Suprapubic skin (tissue), 4 donors: Measurements from ENCODE around the gene MYH15. TPM values are rescaled to one million over a fixed set of nuclear protein-coding genes. Genes with fewer than 3 reads are reported as not detected.

ENCODE experiments used
- DNase-seq, 2 donors: peaks; one replicate each; pipeline ENCODE4 v3.0.0-alpha.2; 2019; ENCODE audit warnings: low spot score in 2 of 2
- H3K27ac ChIP-seq: fragments of 200-600 bp; sonication (generic); one replicate; pipeline ENCODE4 v1.5.1; 2019
- H3K27me3 ChIP-seq: fragments of 200-600 bp; sonication (generic); one replicate; pipeline ENCODE4 v1.5.1; 2019
- H3K36me3 ChIP-seq: fragments of 200-600 bp; sonication (generic); one replicate; pipeline ENCODE4 v1.5.1; 2019
- H3K4me1 ChIP-seq: fragments of 200-600 bp; sonication (generic); one replicate; pipeline ENCODE4 v1.5.1; 2019
- H3K4me3 ChIP-seq: fragments of 200-600 bp; sonication (generic); one replicate; pipeline ENCODE4 v1.5.1; 2019; ENCODE audit warnings: mild to moderate bottlenecking
- H3K9me3 ChIP-seq: fragments of 200-600 bp; sonication (generic); one replicate; pipeline ENCODE4 v1.5.1; 2019
- CTCF ChIP-seq, 2 donors: fragments of 200-600 bp in 1 of 2; fragments of 450-650 bp in 1 of 2; sonication (generic) in 1 of 2; IDR thresholded peaks; one replicate each; pipeline ENCODE4 v1.5.1; 2016 to 2019; ENCODE audit warnings: antibody characterized with exemption in 2 of 2, mild to moderate bottlenecking in 1 of 2, moderate library complexity in 1 of 2
- EP300 ChIP-seq: sonication (generic); formaldehyde crosslinking; IDR thresholded peaks from one replicate; pipeline ENCODE4 v1.6.1; 2017; ENCODE audit warnings: antibody characterized with exemption
- POLR2A ChIP-seq, 2 donors: fragments of 450-650 bp; IDR thresholded peaks; one replicate each; pipeline ENCODE4 v1.6.1; 2017; ENCODE audit warnings: antibody characterized with exemption in 2 of 2, mild to moderate bottlenecking in 2 of 2, moderate library complexity in 2 of 2
- POLR2AphosphoS5 ChIP-seq, 3 donors: sonication (generic); formaldehyde crosslinking; IDR thresholded peaks; one replicate each; pipeline ENCODE4 v1.6.1; 2017; ENCODE audit warnings: antibody characterized with exemption in 3 of 3
- WGBS: methylation state at CpG from one replicate; pipeline ENCODE4 v1.1.5; 2018; 5-methylcytosine and 5-hydroxymethylcytosine counted together
- total RNA-seq, 4 donors: library from RNA; depleted of rRNA; stranded (reverse); fragments of >200 nt; gene quantifications; one replicate each; pipeline ENCODE4 v1.1.0, GENCODE V29; 2016

MYH15 gene
- total RNA-seq, 4 donors from 2014 or later = 0.17 to 0.31 (median 0.30) TPM; not detected in 1

- Histone ChIP-seq H3K27ac (no peak overlapping the region), H3K36me3 (no peaks in the 10 kb centered on the region), H3K4me3 (no peak overlapping the region), H3K27me3 (no peaks in the 10 kb centered on the region), H3K9me3 (no peaks in the 10 kb centered on the region), H3K4me1 (no peaks in the 10 kb centered on the region)
- 90% methylated on average over 4 of the region's 4 CpGs for WGBS
- DNase-seq = no peak
- no peak for TF ChIP-seq POLR2A (IDR thresholded peaks at IDR 0.05)
- TF ChIP-seq POLR2AphosphoS5 (IDR thresholded peaks at IDR 0.05) = no peak
- TF ChIP-seq CTCF (IDR thresholded peaks at IDR 0.05) = no peak
- no peak for TF ChIP-seq EP300
Observed at GRCh38 chr3:108342837-108343486, 167.4 kb downstream of the MYH15 start.

GRCh38 chr3:108341911-108342310 lies 168.5 kb downstream of the MYH15 start:
- WGBS = 90% methylated on average over 6 of the region's 6 CpGs
- Histone ChIP-seq H3K9me3 (no peaks in the 10 kb centered on the region), H3K27me3 (no peaks in the 10 kb centered on the region), H3K4me3 (no peak overlapping the region), H3K36me3 (no peaks in the 10 kb centered on the region), H3K4me1 (no peaks in the 10 kb centered on the region), H3K27ac (no peak overlapping the region)
- DNase-seq = no peak
- no peak for TF ChIP-seq POLR2AphosphoS5 (IDR thresholded peaks at IDR 0.05)
- no peak for TF ChIP-seq POLR2A (IDR thresholded peaks at IDR 0.05)
- TF ChIP-seq CTCF (IDR thresholded peaks at IDR 0.05) = no peak
- no peak for TF ChIP-seq EP300

DNA sequence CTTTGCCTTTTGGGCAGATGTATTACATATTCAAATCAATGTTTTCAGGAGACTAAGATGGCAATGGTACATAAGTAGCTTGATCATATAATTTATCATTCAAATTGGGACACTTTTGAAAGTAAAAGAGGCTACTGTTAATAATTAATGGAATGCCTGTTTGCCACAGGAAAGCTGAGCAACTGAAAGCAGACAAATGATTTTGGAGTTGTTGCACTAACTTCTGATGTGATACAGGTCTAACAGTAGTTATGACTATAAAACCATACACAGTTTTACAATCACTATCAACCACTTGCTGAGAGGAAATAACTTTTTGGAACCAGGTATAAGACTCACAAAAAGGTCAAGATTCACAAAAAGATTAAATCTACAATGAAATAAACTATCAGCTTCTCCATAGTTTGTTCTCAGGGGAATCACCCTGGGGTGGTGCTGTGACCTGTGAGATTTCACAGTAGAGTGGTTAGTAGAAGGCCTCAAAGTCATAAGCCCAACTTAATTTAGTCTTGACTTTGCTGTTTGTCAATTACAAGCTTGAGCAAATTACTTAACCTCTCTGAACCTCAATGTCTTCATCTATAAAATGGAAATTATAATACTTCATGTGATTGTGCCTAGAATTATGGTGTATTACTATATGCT lies 171.4 kb downstream of the MYH15 start:
- no peaks in the 10 kb centered on the region for H3K9me3 ChIP-seq
- TF ChIP-seq EP300 = no peak
- H3K36me3 ChIP-seq = no peaks in the 10 kb centered on the region
- no peaks in the 10 kb centered on the region for H3K4me1 ChIP-seq
- H3K27me3 ChIP-seq = no peaks in the 10 kb centered on the region
- H3K27ac ChIP-seq = no peak overlapping the region
- no peak overlapping the region for H3K4me3 ChIP-seq
- no peak for DNase-seq

- H3K4me3 ChIP-seq = no peak overlapping the region
- no peak for DNase-seq
- no peaks in the 10 kb centered on the region for H3K4me1 ChIP-seq
- H3K36me3 ChIP-seq = no peaks in the 10 kb centered on the region
- no peaks in the 10 kb centered on the region for H3K9me3 ChIP-seq
- no peaks in the 10 kb centered on the region for H3K27me3 ChIP-seq
- TF ChIP-seq CTCF (IDR thresholded peaks at IDR 0.05) (no peak), POLR2AphosphoS5 (IDR thresholded peaks at IDR 0.05) (no peak), EP300 (no peak)
- no peak overlapping the region for H3K27ac ChIP-seq
- WGBS = 77% methylated on average over 1 of the region's 1 CpG
Observed at GRCh38 chr3:108334701-108335100, 175.7 kb downstream of the MYH15 start.

DNA sequence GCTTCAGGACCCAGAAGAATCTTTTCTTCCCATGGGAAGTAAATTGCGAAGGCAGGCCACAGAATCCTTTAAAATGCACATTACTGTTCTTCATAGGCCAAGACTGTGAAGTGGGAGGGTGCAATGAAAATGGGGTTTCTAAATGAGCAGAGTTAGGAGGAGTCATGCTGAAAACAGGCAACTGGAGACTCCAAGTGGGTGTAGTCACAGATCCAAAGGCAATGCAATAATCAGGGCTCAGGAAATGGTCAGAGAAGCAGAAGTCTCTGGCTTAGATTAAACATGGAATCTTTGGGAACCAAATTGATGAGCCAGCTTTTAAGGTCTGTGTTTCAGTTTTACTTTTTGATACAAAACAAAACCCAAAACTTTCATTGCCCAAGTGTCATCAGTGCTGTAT lies 176.4 kb downstream of the MYH15 start:
- Histone ChIP-seq H3K9me3 (no peaks in the 10 kb centered on the region), H3K36me3 (no peaks in the 10 kb centered on the region), H3K27ac (no peak overlapping the region), H3K4me3 (no peak overlapping the region), H3K4me1 (no peaks in the 10 kb centered on the region), H3K27me3 (no peaks in the 10 kb centered on the region)
- 80% methylated on average over 1 of the region's 1 CpG for WGBS
- TF ChIP-seq CTCF (IDR thresholded peaks at IDR 0.05) (no peak), POLR2AphosphoS5 (IDR thresholded peaks at IDR 0.05) (no peak)
- DNase-seq = no peak
